ENCODE data around the gene PRR33.

The PRR33 gene

GRCh38 chr11:1862588-1863351, 28.9 kb downstream of the PRR33 start:
- no peak for DNase-seq (ENCODE audit: low read depth)

GRCh38 chr11:1861435-1862411, 30.0 kb downstream of the PRR33 start:
- no peak for DNase-seq (ENCODE audit: low read depth)

GRCh38 chr11:1860108-1860507, 31.6 kb downstream of the PRR33 start:
- DNase-seq (ENCODE audit: low read depth) = no peak

GRCh38 chr11:1859004-1859403, 32.7 kb downstream of the PRR33 start:
- no peak for DNase-seq (ENCODE audit: low read depth)

- DNase-seq (ENCODE audit: low read depth) = no peak
Measured at GRCh38 chr11:1858576-1858975, 33.1 kb downstream of the PRR33 start.

GRCh38 chr11:1858154-1858553, 33.5 kb downstream of the PRR33 start:
- no peak for DNase-seq (ENCODE audit: low read depth)

GRCh38 chr11:1857064-1857463, 34.6 kb downstream of the PRR33 start:
- DNase-seq (ENCODE audit: low read depth) = no peak

GRCh38 chr11:1856306-1857005, 35.2 kb downstream of the PRR33 start:
- no peak for DNase-seq (ENCODE audit: low read depth)

- DNase-seq (ENCODE audit: low read depth) = no peak
Measured at GRCh38 chr11:1855886-1856265, 35.8 kb downstream of the PRR33 start.

GRCh38 chr11:1854949-1855885, 36.5 kb downstream of the PRR33 start:
- DNase-seq (ENCODE audit: low read depth) = no peak

GRCh38 chr11:1854132-1854948, 37.4 kb downstream of the PRR33 start:
- DNase-seq (ENCODE audit: low read depth) = no peak

GRCh38 chr11:1853376-1854131, 38.1 kb downstream of the PRR33 start:
- no peak for DNase-seq (ENCODE audit: low read depth)

- peak; percentile 61 for DNase-seq (ENCODE audit: low read depth)
Measured at GRCh38 chr11:1852877-1853276, 38.8 kb downstream of the PRR33 start, which contains the start of gene LSP1. Gene LSP1, plus strand, starts transcription at chr11:1853084. Its CDS starts 61 bp downstream, at chr11:1853145.

- no peak for DNase-seq (ENCODE audit: low read depth)
Measured at GRCh38 chr11:1852271-1852876, 39.3 kb downstream of the PRR33 start.

GRCh38 chr11:1851468-1852180, 40.1 kb downstream of the PRR33 start:
- DNase-seq (ENCODE audit: low read depth) = no peak

GRCh38 chr11:1848640-1849430, 42.9 kb downstream of the PRR33 start:
- no peak for DNase-seq (ENCODE audit: low read depth)

- DNase-seq (ENCODE audit: low read depth) = no peak
Measured at GRCh38 chr11:1847926-1848639, 43.6 kb downstream of the PRR33 start.
